Keratinocyte (primary cell): ENCODE data around the gene MAP4K3.

Experiments used
- EZH2 ChIP-seq: IDR thresholded peaks from one replicate; pipeline ENCODE4 v1.6.1; 2012; ENCODE audit warnings: inconsistent platforms, mild to moderate bottlenecking, low read length, moderate library complexity
- TF ChIP-seq, protein P1 (sequence below), 3 experiments: IDR thresholded peaks in 1 of 3; conservative IDR thresholded peaks in 1 of 3; optimal IDR thresholded peaks in 1 of 3; 2 replicates in 2 of 3; 3 replicates in 1 of 3; pipeline versions ENCODE3 to v1.5.1; 2011; ENCODE audit warnings: low read length in 3 of 3, mild to moderate bottlenecking in 3 of 3, moderate library complexity in 2 of 3, control low read depth in 1 of 3, inconsistent platforms in 1 of 3; ENCODE audit not compliant: insufficient read depth in 2 of 3; ENCODE audit errors: extremely low read depth in 1 of 3

DNA sequence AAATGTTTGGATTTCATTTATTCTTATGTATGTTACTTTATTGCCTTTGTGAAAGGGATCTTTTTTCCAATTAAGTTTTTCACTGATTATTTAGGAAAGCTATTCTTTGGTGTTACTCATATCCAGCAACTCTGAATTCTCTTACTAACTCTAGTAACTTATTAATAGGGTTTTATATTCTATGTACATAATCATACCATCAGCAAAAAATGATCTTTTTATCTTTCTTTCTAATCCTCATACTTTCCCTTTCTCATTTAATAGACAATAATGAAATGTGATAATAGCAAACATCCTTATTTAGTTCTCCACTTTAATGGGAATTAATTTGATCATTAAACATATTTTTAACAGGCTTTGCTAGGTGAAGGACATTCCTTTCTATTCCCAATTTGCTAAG, 181.0 kb downstream of the MAP4K3 start:
- TF ChIP-seq, protein P1, sequence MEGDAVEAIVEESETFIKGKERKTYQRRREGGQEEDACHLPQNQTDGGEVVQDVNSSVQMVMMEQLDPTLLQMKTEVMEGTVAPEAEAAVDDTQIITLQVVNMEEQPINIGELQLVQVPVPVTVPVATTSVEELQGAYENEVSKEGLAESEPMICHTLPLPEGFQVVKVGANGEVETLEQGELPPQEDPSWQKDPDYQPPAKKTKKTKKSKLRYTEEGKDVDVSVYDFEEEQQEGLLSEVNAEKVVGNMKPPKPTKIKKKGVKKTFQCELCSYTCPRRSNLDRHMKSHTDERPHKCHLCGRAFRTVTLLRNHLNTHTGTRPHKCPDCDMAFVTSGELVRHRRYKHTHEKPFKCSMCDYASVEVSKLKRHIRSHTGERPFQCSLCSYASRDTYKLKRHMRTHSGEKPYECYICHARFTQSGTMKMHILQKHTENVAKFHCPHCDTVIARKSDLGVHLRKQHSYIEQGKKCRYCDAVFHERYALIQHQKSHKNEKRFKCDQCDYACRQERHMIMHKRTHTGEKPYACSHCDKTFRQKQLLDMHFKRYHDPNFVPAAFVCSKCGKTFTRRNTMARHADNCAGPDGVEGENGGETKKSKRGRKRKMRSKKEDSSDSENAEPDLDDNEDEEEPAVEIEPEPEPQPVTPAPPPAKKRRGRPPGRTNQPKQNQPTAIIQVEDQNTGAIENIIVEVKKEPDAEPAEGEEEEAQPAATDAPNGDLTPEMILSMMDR (optimal IDR thresholded peaks at IDR 0.05 in 1 of 3, IDR thresholded peaks at IDR 0.05 in 1 of 3, conservative IDR thresholded peaks at IDR 0.05 in 1 of 3; ENCODE audit: extremely low read depth in 1 of 3, insufficient read depth in 2 of 3, low read length in 3 of 3): no peak
- TF ChIP-seq EZH2: no peak
